Activated naive CD8-positive, alpha-beta T cell treated with anti-CD3 and anti-CD28 coated beads, Interleukin-2, amount 50 U/mL, for 16 hours (primary cell): ENCODE measurements around the gene UBA7.
"Not testable (repeated sequence)": the region's sequence is repeated elsewhere in the genome, so short reads cannot be mapped to it uniquely, and the experiment has no call there.

ENCODE experiments used
- DNase-seq: peaks from one replicate; pipeline ENCODE4 v3.0.0-alpha.2; 2020; ENCODE audit warnings: low read depth, low spot score

The UBA7 gene

DNA sequence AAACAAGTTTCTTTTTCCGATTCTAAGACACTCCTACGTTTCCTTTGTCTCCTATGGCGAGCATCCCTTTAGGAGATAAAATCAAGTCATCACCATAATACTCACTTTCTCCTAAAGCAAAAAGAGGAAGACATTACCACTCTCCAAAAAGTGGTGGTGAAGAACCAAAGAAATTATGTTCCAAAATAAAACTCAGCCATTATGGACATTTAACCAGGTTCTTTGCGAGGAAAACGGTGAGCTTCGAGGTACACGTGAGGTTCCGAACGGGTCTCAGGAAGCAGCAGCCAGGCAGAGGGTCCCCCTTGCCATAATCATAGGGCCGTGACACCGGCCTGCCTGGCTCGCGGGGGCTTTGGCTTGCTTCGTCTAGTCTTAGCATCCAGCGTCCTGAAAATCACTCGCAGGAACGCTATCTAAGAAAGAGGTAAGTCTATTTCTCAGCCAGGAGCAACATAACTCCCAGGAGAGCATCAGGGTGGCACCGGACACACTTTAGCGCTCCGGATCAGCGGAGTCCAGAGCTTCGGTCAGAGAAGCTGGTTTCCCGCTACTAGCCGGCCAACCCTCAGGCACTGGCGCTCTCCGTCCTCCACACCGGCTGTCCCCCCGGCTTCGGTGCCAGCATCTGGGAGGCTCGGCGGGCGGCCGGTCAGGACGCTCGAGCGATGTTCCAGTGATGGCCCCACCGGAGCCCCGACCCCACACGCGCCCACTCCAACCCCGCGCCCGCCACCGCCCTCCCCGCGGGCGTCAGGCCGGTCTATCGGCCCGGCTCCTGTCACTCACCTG, 28.0 kb downstream of the UBA7 start:
- no peak for DNase-seq

DNA sequence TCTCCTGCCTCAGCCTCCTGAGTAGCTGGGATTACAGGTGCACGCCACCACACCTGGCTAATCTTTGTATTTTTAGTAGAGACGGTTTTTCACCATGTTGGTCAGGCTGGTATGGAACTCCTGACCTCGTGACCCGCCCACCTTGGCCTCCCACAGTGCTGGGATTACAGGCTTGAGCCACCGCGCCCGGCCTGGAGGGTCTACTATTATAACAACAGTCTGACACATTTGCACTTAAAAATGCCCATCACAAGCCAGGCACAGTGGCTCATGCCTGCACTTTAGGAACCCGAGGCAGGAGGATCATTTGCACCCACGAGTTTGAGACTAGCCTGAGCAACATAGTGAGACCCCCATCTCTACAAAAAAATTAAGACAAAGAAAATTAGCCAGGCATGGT, 31.5 kb downstream of the UBA7 start:
- not testable (repeated sequence) for DNase-seq

DNA sequence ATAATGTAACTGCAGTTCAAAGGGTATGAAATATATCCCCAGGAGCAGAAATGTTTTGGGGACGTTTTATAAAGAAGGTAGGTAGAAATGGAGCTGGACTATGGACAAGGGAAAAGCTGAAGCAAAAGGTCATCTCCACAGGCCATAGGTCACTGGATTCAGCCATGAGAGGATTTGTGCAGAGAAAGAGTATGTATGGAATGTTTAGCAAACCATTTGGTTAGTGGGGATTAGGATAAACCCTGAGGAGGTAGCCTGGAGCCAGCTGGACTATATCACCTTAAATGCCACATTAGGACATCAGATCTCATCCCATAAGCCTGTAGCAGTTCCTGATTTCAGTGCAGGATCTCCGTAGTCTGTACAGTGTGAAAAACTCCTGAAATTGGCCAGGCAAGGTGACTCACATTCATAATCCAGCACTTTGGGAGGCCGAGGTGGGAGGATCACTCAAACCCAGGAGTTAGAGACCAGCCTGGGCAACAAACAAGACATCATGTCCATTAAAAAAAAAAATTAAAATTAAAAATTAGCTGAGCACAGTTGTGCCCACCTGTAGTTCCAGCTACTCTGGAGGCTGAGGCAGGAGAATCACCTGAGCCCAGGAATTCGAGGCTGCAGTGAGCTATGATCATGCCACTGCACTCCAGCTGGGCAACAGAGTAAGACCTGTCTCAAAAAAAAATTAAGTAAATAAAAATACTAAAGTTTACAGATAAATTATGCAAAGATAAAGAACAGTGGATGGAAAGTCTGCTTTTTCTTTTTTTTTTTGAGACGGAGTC, 32.1 kb downstream of the UBA7 start:
- DNase-seq, result no peak

DNA sequence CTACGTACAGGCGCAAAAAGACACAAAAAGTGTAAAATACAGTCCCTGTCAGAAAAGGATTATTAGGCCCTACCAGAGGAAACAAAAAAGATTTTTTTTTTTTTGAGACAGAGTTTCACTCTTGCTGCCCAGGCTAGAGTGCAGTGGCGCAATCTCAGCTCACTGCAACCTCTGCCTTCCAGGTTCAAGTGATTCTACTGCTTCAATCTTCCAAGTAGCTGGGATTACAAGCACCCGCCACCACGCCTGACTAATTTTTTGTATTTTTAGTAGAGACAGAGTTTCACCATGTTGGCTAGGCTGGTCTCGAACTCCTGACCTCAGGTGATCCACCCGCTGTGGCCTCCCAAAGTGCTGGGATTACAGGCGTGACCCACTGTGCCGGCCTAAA, 32.8 kb downstream of the UBA7 start:
- not testable (repeated sequence) for DNase-seq

- DNase-seq, result no peak
Measured at GRCh38 chr3:49780080-49780974, 33.4 kb downstream of the UBA7 start.

- DNase-seq, result no peak
Measured at GRCh38 chr3:49779358-49780079, 34.2 kb downstream of the UBA7 start.

- DNase-seq, result not testable (repeated sequence)
Measured at GRCh38 chr3:49776101-49776500, 37.7 kb downstream of the UBA7 start.

DNA sequence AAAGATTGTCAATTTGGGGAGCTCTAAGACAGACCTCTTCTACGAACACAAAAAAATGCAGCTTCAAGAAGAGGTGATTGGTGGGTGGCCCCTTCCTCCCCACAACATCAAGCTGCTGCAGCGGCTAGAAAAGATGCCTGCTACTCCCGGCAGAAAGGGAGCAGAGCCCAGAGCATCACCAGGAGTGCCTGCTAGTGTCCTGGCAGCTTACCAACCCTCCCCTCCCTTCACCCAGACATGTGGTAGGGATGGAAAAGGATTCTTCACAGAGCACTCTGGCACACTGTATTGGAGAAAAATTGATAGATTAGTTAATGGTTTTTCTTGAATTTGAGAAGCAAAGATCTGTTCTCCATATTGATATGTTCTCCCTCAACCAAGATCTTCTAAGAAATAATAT, 38.2 kb downstream of the UBA7 start:
- no peak for DNase-seq

DNA sequence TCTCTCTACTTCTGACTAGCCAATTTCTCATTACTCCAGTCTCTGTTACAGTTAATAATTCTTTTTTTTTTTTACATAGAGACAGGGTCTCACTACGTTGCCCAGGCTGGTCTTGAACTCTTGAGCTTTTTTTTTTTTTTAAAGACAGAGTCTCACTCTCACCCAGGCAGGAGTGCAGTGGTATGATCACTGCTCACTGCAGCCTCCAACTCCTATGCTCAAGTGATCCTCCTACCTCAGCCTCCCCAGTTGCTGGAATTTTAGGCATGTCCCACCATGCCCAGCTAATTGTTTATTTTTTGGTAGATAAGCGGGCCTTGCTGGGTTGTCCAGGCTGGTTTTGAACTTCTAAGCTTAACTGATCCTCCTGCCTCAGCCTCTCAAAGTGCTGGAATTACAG, 41.0 kb downstream of the UBA7 start:
- DNase-seq, result no peak

DNA sequence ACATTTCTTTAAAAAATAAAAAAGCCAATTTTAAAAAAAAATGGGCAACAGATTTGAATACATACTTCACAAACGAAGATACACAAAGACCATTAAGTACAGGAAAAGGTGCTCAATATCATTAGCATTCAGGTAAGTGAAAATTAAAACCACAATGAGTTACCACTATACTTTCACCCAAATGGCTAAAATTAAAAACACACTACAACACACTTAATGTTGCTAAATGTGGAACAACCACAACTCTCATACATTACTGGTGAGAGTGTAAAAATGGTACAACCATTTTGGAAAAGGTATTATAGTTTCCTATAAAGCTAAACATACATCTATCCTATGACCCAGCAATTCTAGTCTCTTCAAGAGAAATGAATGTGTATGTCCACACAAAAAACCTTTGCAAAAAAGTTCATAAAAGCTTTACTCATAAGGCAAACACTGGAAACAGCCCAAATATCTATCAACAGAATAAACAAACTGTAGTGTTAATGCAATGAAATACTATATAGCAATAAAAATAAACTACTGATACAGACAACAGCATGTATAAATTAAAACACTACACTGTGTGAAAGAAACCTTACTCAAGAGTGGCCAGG, 42.3 kb downstream of the UBA7 start:
- no peak for DNase-seq

- DNase-seq, result no peak
Measured at GRCh38 chr3:49769926-49770325, 43.8 kb downstream of the UBA7 start.

DNA sequence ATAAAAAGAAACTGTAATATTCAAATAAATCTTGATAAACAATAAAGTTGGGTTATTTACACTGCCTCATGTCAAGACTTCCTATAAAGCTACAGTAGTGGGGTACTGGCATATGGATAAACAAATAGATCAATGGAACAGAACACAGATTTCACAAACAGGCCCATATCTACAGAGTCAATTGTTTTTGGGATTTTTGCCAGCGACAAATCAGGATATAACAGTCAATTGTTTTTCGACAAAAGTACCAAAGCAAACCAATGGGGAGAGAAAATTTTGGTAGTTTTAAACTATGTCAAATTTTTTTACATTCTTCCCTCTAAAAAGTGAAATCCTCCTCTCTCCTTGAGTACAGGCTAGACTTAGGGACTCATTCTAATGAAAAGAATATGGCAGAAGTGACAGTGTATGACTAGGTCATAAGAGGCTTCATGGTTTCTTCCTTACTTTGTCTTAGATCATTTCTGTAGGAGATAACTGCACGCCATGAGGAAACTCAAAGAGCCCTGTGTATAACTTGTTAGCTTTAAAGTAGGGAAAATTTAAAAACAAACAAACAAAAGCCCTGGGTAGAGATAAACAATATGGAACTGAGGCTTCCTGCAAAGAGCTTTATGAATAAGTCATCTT, 44.4 kb downstream of the UBA7 start:
- no peak for DNase-seq

GRCh38 chr3:49763981-49764380, 49.8 kb downstream of the UBA7 start:
- DNase-seq, result no peak

DNA sequence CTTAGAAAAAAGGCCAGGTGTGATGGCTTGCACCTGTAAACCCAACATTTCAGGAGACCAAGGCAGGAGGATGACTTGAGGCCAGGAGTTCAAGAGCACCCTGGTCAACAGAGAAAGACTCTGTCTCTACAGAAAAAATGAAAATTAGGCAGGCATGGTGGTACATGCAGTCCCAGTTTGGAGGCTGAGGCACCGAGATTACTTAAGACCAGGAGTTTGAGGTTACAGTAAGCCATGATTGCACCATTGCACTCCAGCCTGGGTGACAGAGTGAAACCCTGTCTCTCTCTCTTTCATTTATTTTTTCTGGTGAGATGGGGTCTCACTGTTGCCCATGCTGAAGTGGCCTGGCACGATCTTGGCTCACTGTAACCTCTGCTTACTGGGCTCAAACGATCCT, 52.1 kb downstream of the UBA7 start:
- DNase-seq, result no peak

- DNase-seq, result no peak
Measured at GRCh38 chr3:49759226-49759625, 54.5 kb downstream of the UBA7 start.

DNA sequence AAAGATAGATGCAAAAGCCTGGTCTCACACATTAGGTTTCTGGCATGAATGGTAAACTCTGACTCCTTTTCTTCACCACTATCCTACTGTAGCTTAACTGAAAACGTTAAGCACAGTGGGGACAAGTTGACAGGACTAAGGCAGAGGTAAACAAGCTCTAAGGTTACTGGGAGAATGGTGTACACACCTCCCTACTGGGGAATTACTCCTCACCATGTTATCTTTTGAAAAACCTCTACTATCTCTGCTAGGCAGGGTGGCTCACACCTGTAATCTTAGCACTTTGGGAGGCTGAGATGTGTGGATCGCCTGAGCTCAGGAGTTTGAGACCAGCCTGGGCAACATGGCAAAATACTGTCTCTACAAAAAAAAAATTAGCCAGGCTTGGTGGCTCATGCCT, 56.6 kb downstream of the UBA7 start:
- DNase-seq, result no peak

- DNase-seq, result no peak
Measured at GRCh38 chr3:49756036-49756435, 57.7 kb downstream of the UBA7 start.
